GM18520 (cell line): ENCODE results near the gene KIAA0040.
"Not testable (repeated sequence)": the region's sequence is repeated elsewhere in the genome, so short reads cannot be mapped to it uniquely, and the experiment has no call there.

Experiments used
- ATAC-seq: cut with Tn5 transposase; IDR thresholded peaks from one replicate; pipeline ENCODE4 v1.9.1; 2021; ENCODE audit not compliant: unreplicated experiment

Gene KIAA0040

DNA sequence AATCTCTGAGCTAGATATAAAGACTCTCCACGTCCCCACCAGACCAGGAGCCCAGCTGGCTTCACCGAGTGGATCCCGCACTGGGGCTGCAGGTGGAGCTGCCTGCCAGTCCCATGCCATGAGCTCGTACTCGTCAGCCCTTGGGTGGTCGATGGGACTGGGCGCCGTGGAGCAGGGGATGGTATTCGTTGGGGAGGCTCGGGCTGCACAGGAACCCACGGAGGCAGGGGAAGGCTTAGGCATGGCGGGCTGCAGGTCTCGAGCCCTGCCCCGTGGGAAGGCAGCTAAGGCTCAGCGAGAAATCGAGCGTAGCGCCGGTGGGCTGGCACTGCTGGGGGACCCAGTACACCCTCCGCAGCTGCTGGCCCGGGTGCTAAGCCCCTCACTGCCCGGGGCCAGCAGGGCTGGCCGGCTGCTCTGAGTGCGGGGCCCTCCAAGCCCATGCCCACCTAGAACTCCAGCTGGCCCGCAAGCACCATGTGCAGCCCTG lies 84.2 kb downstream of the KIAA0040 start:
- not testable (repeated sequence) for ATAC-seq
